Measurements from ENCODE around the gene C6orf141.

Gene C6orf141

GRCh38 chr6:49550492-49551077, at the start of gene C6orf141:
C6orf141 (plus strand) TSS chr6:49550668; CDS start chr6:49550793, 125 bp downstream.
- FAIRE-seq = no peak

- FAIRE-seq = no peak
These were observed 45.8 kb upstream of the C6orf141 start for GRCh38 chr6:49504666-49505065.

GRCh38 chr6:49506569-49507111, 43.8 kb upstream of the C6orf141 start:
- FAIRE-seq = no peak

GRCh38 chr6:49509342-49509741, 41.1 kb upstream of the C6orf141 start:
- no peak for FAIRE-seq

GRCh38 chr6:49513153-49513989, 37.1 kb upstream of the C6orf141 start:
- FAIRE-seq = no peak

GRCh38 chr6:49514571-49515484, 35.6 kb upstream of the C6orf141 start:
- FAIRE-seq = no peak

- FAIRE-seq = no peak
These were observed 34.9 kb upstream of the C6orf141 start for GRCh38 chr6:49515485-49516146.

GRCh38 chr6:49516147-49516505, 34.3 kb upstream of the C6orf141 start:
- no peak for FAIRE-seq

GRCh38 chr6:49517919-49518318, 32.5 kb upstream of the C6orf141 start:
- FAIRE-seq = no peak

GRCh38 chr6:49519660-49520059, 30.8 kb upstream of the C6orf141 start:
- no peak for FAIRE-seq

- FAIRE-seq = no peak
These were observed 27.5 kb upstream of the C6orf141 start for GRCh38 chr6:49522710-49523593.

- no peak for FAIRE-seq
These were observed 26.6 kb upstream of the C6orf141 start for GRCh38 chr6:49523901-49524300.

- no peak for FAIRE-seq
These were observed 25.9 kb upstream of the C6orf141 start for GRCh38 chr6:49524541-49524940.

- FAIRE-seq = no peak
These were observed 23.9 kb upstream of the C6orf141 start for GRCh38 chr6:49526598-49526997.

GRCh38 chr6:49527320-49527719, 23.1 kb upstream of the C6orf141 start:
- no peak for FAIRE-seq

- no peak for FAIRE-seq
These were observed 21.9 kb upstream of the C6orf141 start for GRCh38 chr6:49528571-49528970.

GRCh38 chr6:49530141-49530776, 20.2 kb upstream of the C6orf141 start:
- no peak for FAIRE-seq

- peak; percentile 100 for FAIRE-seq
These were observed 18.5 kb upstream of the C6orf141 start for GRCh38 chr6:49531774-49532569.

- peak; percentile 99 for FAIRE-seq
These were observed 14.7 kb upstream of the C6orf141 start for GRCh38 chr6:49535795-49536194.

GRCh38 chr6:49539102-49539501, 11.4 kb upstream of the C6orf141 start:
- FAIRE-seq = no peak
